OCI-LY3 (cell line): ENCODE results near the gene ATP1B1.

Source experiments
- H2AFZ ChIP-seq: fragments of 200-600, 300-600 bp; shearing (Covaris generic); 2 replicates; pipeline ENCODE4 v1.6.0; 2014; ENCODE audit warnings: antibody characterized with exemption, low read depth, low read length
- H3K27ac ChIP-seq: fragments of 200-600, 300-600 bp; sonication (generic); 2 replicates; pipeline ENCODE4 v1.5.1; 2014; ENCODE audit warnings: mild to moderate bottlenecking, low read length, moderate library complexity, mixed read lengths
- H3K27me3 ChIP-seq: fragments of 200-600, 300-600 bp; sonication (generic); 2 replicates; pipeline ENCODE4 v1.6.1; 2014; ENCODE audit warnings: low read depth, low read length, mixed read lengths
- H3K36me3 ChIP-seq: fragments of 200-600, 300-600 bp; sonication (generic); replicated peaks from 2 replicates; pipeline ENCODE3; 2014; ENCODE audit warnings: low read depth, low read length, mixed read lengths
- H3K4me1 ChIP-seq: fragments of 300-600, 200-600 bp; sonication (generic); 2 replicates; pipeline ENCODE4 v1.6.1; 2014; ENCODE audit warnings: low read length, mixed read lengths
- H3K4me2 ChIP-seq: fragments of 200-600, 300-600 bp; sonication (generic); 2 replicates; pipeline ENCODE4 v1.6.1; 2014; ENCODE audit warnings: low read length, mixed read lengths
- H3K4me3 ChIP-seq: fragments of 300-600, 200-600 bp; sonication (generic); 2 replicates; pipeline ENCODE4 v1.5.1; 2014; ENCODE audit warnings: antibody characterized with exemption, mild to moderate bottlenecking, low read length, moderate library complexity
- H3K79me2 ChIP-seq: fragments of 300-600, 200-600 bp; shearing (Covaris generic); 2 replicates; pipeline ENCODE4 v1.6.1; 2014; ENCODE audit warnings: mild to moderate bottlenecking, low read length, mixed read lengths
- H3K9ac ChIP-seq: fragments of 300-600, 200-600 bp; shearing (Covaris generic); 2 replicates; pipeline ENCODE4 v1.6.0; 2014; ENCODE audit warnings: mild to moderate bottlenecking, low read length, moderate library complexity
- H3K9me3 ChIP-seq: fragments of 200-600, 300-600 bp; shearing (Covaris generic); 2 replicates; pipeline ENCODE4 v1.6.1; 2014; ENCODE audit warnings: low read length, mixed read lengths; ENCODE audit not compliant: insufficient read depth
- H4K20me1 ChIP-seq: fragments of 200-600, 300-600 bp; sonication (generic); 2 replicates; pipeline ENCODE4 v1.6.1; 2016; ENCODE audit warnings: low read length, mixed read lengths; ENCODE audit not compliant: insufficient read depth
- EZH2phosphoT487 ChIP-seq: fragments of 200-600 bp; shearing (Covaris generic); IDR thresholded peaks from 2 replicates; pipeline ENCODE4 v1.6.1; 2018; ENCODE audit warnings: antibody characterized with exemption, mixed run types, low read depth
- TF ChIP-seq, protein P1 (sequence below): fragments of 200-600, 300-600 bp; sonication (generic); IDR thresholded peaks from 2 replicates; pipeline ENCODE4 v1.5.1; 2014; ENCODE audit warnings: antibody characterized with exemption, low read length, low read depth

The ATP1B1 gene

DNA sequence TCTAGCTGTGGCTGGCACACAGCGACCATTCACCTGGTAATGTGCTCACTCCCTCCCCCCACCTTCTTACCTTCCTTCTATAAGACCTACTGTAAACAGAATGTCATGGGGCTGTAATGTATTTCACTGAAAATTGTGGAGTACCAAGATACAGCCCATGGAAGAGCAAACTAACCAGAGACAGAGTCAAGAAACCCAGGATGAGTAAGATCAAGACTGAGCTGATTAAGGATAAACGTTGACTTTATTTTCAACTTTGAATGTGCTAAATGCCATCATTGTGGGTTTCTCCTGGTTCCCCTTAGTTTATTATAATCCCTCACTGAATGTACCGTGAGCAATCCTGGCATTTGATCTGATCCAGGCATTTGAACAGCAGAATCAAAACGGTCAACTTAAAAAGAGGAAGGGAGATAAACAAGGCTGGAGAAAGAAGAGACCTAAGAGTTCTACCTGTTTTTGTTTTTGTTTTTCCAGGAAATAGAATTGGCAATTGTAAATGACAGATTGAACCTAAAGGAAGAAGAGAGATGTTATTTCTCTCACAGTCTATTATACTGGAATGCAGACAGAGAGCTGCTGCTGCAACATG lies 16.1 kb upstream of the ATP1B1 start:
- TF ChIP-seq, protein P1, sequence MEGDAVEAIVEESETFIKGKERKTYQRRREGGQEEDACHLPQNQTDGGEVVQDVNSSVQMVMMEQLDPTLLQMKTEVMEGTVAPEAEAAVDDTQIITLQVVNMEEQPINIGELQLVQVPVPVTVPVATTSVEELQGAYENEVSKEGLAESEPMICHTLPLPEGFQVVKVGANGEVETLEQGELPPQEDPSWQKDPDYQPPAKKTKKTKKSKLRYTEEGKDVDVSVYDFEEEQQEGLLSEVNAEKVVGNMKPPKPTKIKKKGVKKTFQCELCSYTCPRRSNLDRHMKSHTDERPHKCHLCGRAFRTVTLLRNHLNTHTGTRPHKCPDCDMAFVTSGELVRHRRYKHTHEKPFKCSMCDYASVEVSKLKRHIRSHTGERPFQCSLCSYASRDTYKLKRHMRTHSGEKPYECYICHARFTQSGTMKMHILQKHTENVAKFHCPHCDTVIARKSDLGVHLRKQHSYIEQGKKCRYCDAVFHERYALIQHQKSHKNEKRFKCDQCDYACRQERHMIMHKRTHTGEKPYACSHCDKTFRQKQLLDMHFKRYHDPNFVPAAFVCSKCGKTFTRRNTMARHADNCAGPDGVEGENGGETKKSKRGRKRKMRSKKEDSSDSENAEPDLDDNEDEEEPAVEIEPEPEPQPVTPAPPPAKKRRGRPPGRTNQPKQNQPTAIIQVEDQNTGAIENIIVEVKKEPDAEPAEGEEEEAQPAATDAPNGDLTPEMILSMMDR = no peak
- no peak for TF ChIP-seq EZH2phosphoT487

DNA sequence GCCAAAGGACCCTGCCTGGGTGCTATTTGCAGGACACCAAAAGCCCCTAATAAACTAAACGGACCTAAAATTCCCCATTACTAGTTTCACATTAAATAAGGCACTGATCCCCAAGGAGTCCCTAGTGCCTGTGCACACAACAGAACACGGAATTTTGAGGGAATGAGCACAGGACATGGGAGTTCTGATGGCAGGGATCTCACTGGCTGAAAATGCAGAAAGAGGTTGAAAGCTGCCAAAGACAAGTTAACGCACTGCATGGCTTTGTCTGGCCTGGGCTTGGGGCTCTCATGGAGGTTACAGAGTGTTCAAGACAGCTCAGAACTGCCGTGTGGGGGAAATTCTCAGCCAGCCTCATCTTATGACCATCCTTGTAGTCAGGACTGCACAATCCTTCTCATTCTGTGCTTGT lies 15.6 kb upstream of the ATP1B1 start:
- Histone ChIP-seq H3K27me3 (no peaks in the 10 kb centered on the region), H3K4me2 (peak overlapping the region; percentile 80), H3K27ac (peak overlapping the region; percentile 68), H2AFZ (peak overlapping the region; percentile 70), H3K9ac (peak overlapping the region; percentile 51), H3K4me3 (peak overlapping the region; percentile 56), H3K79me2 (no peaks in the 10 kb centered on the region), H3K36me3 (no peaks in the 10 kb centered on the region), H3K9me3 (no peaks in the 10 kb centered on the region), H4K20me1 (no peaks in the 10 kb centered on the region), H3K4me1 (peaks cover 24% of the 10 kb centered on the region)
- TF ChIP-seq, protein P1 = no peak
- no peak for TF ChIP-seq EZH2phosphoT487

More for the DNA sequence above, 16.1 kb upstream of the ATP1B1 start:
- Histone ChIP-seq H3K79me2 (no peaks in the 10 kb centered on the region), H3K4me3 (peak overlapping the region; percentile 56), H3K4me1 (peaks cover 24% of the 10 kb centered on the region), H3K9me3 (no peaks in the 10 kb centered on the region), H2AFZ (peak overlapping the region; percentile 70), H3K9ac (peak overlapping the region; percentile 51), H3K27me3 (no peaks in the 10 kb centered on the region), H3K36me3 (no peaks in the 10 kb centered on the region), H3K27ac (peak overlapping the region; percentile 68), H4K20me1 (no peaks in the 10 kb centered on the region), H3K4me2 (peak overlapping the region; percentile 80)

DNA sequence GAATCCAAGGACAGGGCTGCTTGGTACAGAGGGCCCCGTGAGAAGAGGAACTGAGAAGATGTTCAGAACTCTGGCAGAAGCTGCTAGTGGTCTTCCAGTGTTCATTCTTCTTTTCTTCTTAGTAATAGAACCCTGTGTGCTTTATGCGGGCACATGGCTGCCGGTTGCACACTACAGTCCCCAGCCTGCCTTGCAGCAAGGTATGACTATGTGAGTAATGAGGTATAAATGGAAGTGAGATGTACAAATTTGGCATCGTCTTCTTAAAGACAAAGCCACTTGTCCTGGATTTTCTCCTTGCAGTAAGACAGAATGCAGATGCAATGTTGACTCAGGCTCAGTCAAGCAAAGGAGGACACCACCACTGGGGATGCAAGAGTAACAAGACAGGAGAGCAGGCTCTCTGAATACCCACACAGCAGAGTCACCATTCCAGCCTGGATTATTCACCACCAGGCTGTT lies 15.0 kb upstream of the ATP1B1 start:
- peaks cover 24% of the 10 kb centered on the region for H3K4me1 ChIP-seq
- no peaks in the 10 kb centered on the region for H3K79me2 ChIP-seq
- peak overlapping the region; percentile 80 for H3K4me2 ChIP-seq
- peak overlapping the region; percentile 51 for H3K9ac ChIP-seq
- H3K27me3 ChIP-seq = no peaks in the 10 kb centered on the region
- no peaks in the 10 kb centered on the region for H3K36me3 ChIP-seq
- TF ChIP-seq, protein P1 = no peak
- TF ChIP-seq EZH2phosphoT487 = no peak
- no peaks in the 10 kb centered on the region for H4K20me1 ChIP-seq
- no peaks in the 10 kb centered on the region for H3K9me3 ChIP-seq
- H2AFZ ChIP-seq = peak overlapping the region; percentile 70
- peak overlapping the region; percentile 68 for H3K27ac ChIP-seq
- H3K4me3 ChIP-seq = peak overlapping the region; percentile 56

- no peak overlapping the region for H2AFZ ChIP-seq
- H3K9ac ChIP-seq = no peak overlapping the region
- no peaks in the 10 kb centered on the region for H3K9me3 ChIP-seq
- H3K4me1 ChIP-seq = peaks cover 24% of the 10 kb centered on the region
- H3K36me3 ChIP-seq = no peaks in the 10 kb centered on the region
- H3K27me3 ChIP-seq = no peaks in the 10 kb centered on the region
- no peak for TF ChIP-seq EZH2phosphoT487
- TF ChIP-seq, protein P1 = no peak
- no peak overlapping the region for H3K4me2 ChIP-seq
- no peaks in the 10 kb centered on the region for H4K20me1 ChIP-seq
- H3K79me2 ChIP-seq = no peaks in the 10 kb centered on the region
- H3K27ac ChIP-seq = no peak overlapping the region
- H3K4me3 ChIP-seq = no peak overlapping the region
These were observed 14.1 kb upstream of the ATP1B1 start for GRCh38 chr1:169092399-169092798.
